ENCODE results near the gene SYT1. TPM values are rescaled to one million over a fixed set of nuclear protein-coding genes. Genes with fewer than 3 reads are reported as not detected.

Gene SYT1
- polyA plus RNA-seq, 3 donors = 0.72 TPM; not detected in 2

DNA sequence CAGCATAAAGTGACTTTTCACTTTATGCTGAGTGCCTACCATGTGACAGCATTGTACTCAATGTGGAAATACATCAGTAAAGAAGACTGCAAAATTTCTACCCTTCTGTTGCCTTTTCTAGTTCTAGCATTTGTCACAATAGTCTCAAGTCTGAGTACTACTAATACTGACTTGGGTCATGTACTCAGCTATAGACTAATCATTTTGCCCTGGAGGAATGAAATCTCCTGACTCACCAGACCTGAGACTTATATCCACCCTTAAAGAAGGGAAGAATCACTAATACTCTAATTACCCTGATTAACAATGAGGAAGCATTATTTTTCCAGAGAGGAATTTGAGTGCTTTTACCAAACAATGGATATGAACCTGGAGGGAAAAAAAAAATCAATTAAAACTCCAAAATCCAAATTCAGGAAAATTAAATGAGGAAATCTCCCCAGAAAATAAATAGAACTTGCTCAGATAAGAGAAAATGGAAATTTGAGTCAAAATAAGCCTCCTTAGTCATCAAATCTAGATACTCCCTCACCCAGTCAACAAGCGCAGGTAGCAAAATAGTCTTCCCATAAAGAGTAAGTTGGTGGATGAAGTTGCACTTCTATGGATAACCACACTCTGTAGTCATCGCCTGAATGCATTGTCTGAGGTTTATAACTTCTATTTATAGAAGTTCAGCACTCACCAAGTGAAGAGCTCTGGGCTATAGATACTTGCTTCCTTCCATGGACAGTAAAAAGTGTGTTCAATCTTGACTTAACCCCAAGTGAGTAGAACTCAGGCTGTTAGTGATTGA is 386.6 kb downstream of the SYT1 start:
- Mint-ChIP-seq H3K27ac (no peak overlapping the region), H3K9me3 (peaks cover 0 to 5% (median 2%) of the 10 kb centered on the region in 7 donors), H3K36me3 (no peaks in the 10 kb centered on the region), H3K27me3 (ENCODE audit: low read depth in 3 of 3) (no peaks in the 10 kb centered on the region), H3K4me1 (no peaks in the 10 kb centered on the region), H3K4me3 (no peak overlapping the region)
- Histone ChIP-seq H3K9me3 (replicated peaks in 1 of 2; ENCODE audit: control insufficient read depth in 1 of 2, insufficient read depth in 1 of 2, low read length in 2 of 2) (no peaks in the 10 kb centered on the region), H2AFZ (ENCODE audit: insufficient read depth, low read depth, low read length, poor library complexity, severe bottlenecking) (no peak overlapping the region), H3K9ac (ENCODE audit: insufficient read depth, low read length, poor library complexity, severe bottlenecking) (no peak overlapping the region), H3K79me2 (ENCODE audit: insufficient read depth, low read length) (no peaks in the 10 kb centered on the region), H3K27me3 (ENCODE audit: control insufficient read depth in 2 of 2, insufficient read depth in 2 of 2, low read length in 2 of 2) (no peaks in the 10 kb centered on the region), H4K20me1 (ENCODE audit: insufficient read depth, low read length) (no peaks in the 10 kb centered on the region), H3K4me3 (replicated peaks in 1 of 3; ENCODE audit: low read depth in 2 of 3, low read length in 3 of 3) (no peak overlapping the region), H3K4me2 (replicated peaks; ENCODE audit: extremely low read depth, low read length, poor library complexity, severe bottlenecking) (no peak overlapping the region), H3K27ac (ENCODE audit: low read depth in 1 of 2, low read length in 2 of 2) (no peak overlapping the region), H3K36me3 (replicated peaks in 1 of 2; ENCODE audit: control insufficient read depth in 1 of 2, insufficient read depth in 2 of 2, low read length in 2 of 2) (no peaks in the 10 kb centered on the region), H3K4me1 (ENCODE audit: control insufficient read depth in 1 of 2, insufficient read depth in 2 of 2, low read length in 2 of 2) (no peaks in the 10 kb centered on the region)
- DNase-seq = no peak
- intact Hi-C loops (cut with micrococcal nuclease) = no loop called here
- no CpG with 5 or more reads among the region's 2 CpGs for WGBS (ENCODE audit: insufficient coverage)
- TF ChIP-seq, protein P1, sequence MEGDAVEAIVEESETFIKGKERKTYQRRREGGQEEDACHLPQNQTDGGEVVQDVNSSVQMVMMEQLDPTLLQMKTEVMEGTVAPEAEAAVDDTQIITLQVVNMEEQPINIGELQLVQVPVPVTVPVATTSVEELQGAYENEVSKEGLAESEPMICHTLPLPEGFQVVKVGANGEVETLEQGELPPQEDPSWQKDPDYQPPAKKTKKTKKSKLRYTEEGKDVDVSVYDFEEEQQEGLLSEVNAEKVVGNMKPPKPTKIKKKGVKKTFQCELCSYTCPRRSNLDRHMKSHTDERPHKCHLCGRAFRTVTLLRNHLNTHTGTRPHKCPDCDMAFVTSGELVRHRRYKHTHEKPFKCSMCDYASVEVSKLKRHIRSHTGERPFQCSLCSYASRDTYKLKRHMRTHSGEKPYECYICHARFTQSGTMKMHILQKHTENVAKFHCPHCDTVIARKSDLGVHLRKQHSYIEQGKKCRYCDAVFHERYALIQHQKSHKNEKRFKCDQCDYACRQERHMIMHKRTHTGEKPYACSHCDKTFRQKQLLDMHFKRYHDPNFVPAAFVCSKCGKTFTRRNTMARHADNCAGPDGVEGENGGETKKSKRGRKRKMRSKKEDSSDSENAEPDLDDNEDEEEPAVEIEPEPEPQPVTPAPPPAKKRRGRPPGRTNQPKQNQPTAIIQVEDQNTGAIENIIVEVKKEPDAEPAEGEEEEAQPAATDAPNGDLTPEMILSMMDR (IDR thresholded peaks at IDR 0.05) = no peak

DNA sequence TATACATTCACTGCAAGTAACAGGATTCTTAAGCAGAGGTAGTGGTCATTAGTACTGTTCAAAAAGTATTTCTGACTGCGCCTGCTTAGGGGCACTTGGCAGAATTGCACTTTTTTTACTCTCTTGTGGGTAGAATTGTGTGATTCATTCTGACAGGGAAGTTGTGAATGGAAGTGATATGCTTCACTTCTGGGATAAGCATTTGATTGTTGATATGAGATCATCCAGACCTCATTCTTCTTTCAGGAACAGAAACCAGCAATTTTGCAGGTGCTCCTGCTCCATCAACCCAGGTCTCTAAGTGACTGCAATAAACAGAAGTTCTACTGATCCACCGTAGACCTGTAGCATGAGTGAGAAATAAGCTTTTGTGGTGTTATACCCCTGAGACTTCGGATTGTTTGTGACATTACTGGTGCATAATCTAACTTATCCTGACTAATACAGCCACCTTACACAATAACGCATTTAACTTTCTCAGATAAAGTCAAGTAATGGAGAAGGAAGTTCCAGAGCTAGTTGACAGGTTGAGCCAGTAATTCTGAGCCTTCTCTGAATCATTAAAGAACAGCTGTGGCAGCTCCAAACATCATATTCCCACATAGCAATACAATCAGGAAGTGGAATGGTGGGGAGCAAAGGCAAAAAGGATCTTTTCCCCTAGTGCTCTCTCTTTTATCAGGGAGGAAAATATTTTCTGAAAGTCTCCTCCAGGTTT is 387.9 kb downstream of the SYT1 start:
- Histone ChIP-seq H3K4me3 (replicated peaks in 1 of 3; ENCODE audit: low read depth in 2 of 3, low read length in 3 of 3) (no peak overlapping the region), H4K20me1 (ENCODE audit: insufficient read depth, low read length) (no peaks in the 10 kb centered on the region), H3K4me2 (replicated peaks; ENCODE audit: extremely low read depth, low read length, poor library complexity, severe bottlenecking) (no peak overlapping the region), H3K27ac (ENCODE audit: low read depth in 1 of 2, low read length in 2 of 2) (no peak overlapping the region), H2AFZ (ENCODE audit: insufficient read depth, low read depth, low read length, poor library complexity, severe bottlenecking) (no peak overlapping the region), H3K36me3 (replicated peaks in 1 of 2; ENCODE audit: control insufficient read depth in 1 of 2, insufficient read depth in 2 of 2, low read length in 2 of 2) (no peaks in the 10 kb centered on the region), H3K27me3 (ENCODE audit: control insufficient read depth in 2 of 2, insufficient read depth in 2 of 2, low read length in 2 of 2) (no peaks in the 10 kb centered on the region), H3K9ac (ENCODE audit: insufficient read depth, low read length, poor library complexity, severe bottlenecking) (no peak overlapping the region), H3K4me1 (ENCODE audit: control insufficient read depth in 1 of 2, insufficient read depth in 2 of 2, low read length in 2 of 2) (no peaks in the 10 kb centered on the region), H3K9me3 (replicated peaks in 1 of 2; ENCODE audit: control insufficient read depth in 1 of 2, insufficient read depth in 1 of 2, low read length in 2 of 2) (no peaks in the 10 kb centered on the region), H3K79me2 (ENCODE audit: insufficient read depth, low read length) (no peaks in the 10 kb centered on the region)
- H3K27ac Mint-ChIP-seq = no peak overlapping the region
- intact Hi-C loops (cut with micrococcal nuclease) = no loop called here
- peaks cover 2 to 4% (median 3%) of the 10 kb centered on the region in 7 donors for H3K9me3 Mint-ChIP-seq
- no peak overlapping the region for H3K4me3 Mint-ChIP-seq
- no CpG with 5 or more reads among the region's 4 CpGs for WGBS (ENCODE audit: insufficient coverage)
- H3K27me3 Mint-ChIP-seq (ENCODE audit: low read depth in 3 of 3) = no peaks in the 10 kb centered on the region
- no peak for DNase-seq
- no peaks in the 10 kb centered on the region for H3K4me1 Mint-ChIP-seq
- H3K36me3 Mint-ChIP-seq = no peaks in the 10 kb centered on the region
- TF ChIP-seq, protein P1 (IDR thresholded peaks at IDR 0.05) = no peak

Data from CD14-positive monocyte (primary cell).